ENCODE data around the gene SLC9A3.

The SLC9A3 gene

GRCh38 chr5:538271-538771 is 14.1 kb upstream of the SLC9A3 start:
- DNase-seq, result no peak

GRCh38 chr5:537621-538071 is 13.4 kb upstream of the SLC9A3 start:
- no peak for DNase-seq

GRCh38 chr5:537098-537497 is 12.8 kb upstream of the SLC9A3 start:
- no peak for DNase-seq

- no peak for DNase-seq
Measured at GRCh38 chr5:535846-536698, 11.8 kb upstream of the SLC9A3 start.

GRCh38 chr5:534743-535671 is 10.8 kb upstream of the SLC9A3 start:
- no peak for DNase-seq

- DNase-seq, result no peak
Measured at GRCh38 chr5:533955-534742, 9.9 kb upstream of the SLC9A3 start.

- no peak for DNase-seq
Measured at GRCh38 chr5:533243-533954, 9.2 kb upstream of the SLC9A3 start.

- no peak for DNase-seq
Measured at GRCh38 chr5:532521-533242, 8.4 kb upstream of the SLC9A3 start.

- DNase-seq, result no peak
Measured at GRCh38 chr5:531749-532315, 7.6 kb upstream of the SLC9A3 start.

GRCh38 chr5:531101-531748 is 7.0 kb upstream of the SLC9A3 start:
- no peak for DNase-seq

GRCh38 chr5:530001-530955 is 6.0 kb upstream of the SLC9A3 start:
- no peak for DNase-seq

- DNase-seq, result no peak
Measured at GRCh38 chr5:528629-529511, 4.6 kb upstream of the SLC9A3 start.

- DNase-seq, result no peak
Measured at GRCh38 chr5:527646-528628, 3.7 kb upstream of the SLC9A3 start.

GRCh38 chr5:526456-527088 is 2.3 kb upstream of the SLC9A3 start:
- DNase-seq, result no peak

- no peak for DNase-seq
Measured at GRCh38 chr5:525916-526315, 1.7 kb upstream of the SLC9A3 start.
